HepG2 (cell line): Measurements from ENCODE around the gene RAMP3. TPM values are rescaled to one million over a fixed set of nuclear protein-coding genes. Genes with fewer than 3 reads are reported as not detected.

Experiments
- ATAC-seq: fragments of 200-7000 bp; cut with Tn5 transposase; 3 replicates; pipeline ENCODE4 v1.9.1; 2020; ENCODE audit warnings: mild to moderate bottlenecking, moderate library complexity
- BruUV-seq: library from RNA; stranded (reverse); fragments of 400-500 nt; replicated peaks from 2 replicates; lab custom pipeline; 2021; lab: Mats Ljungman, UMichigan
- CTCF ChIA-PET: fragments of 300-600 bp; formaldehyde crosslinking; extraction: SDS; loops from one replicate; lab custom pipeline; 2021; ENCODE audit warnings: low total read pairs, inconsistent platforms, low intra/inter-chr PET ratio; lab: Yijun Ruan, JAX
- POLR2A ChIA-PET: fragments of 350-600 bp; sonication (Branson Sonifier 250); formaldehyde crosslinking; loops from one replicate; lab custom pipeline; 2020; ENCODE audit warnings: antibody characterized with exemption, inconsistent platforms; lab: Yijun Ruan, JAX
- DNase-seq: peaks from one replicate; pipeline ENCODE4 v3.0.0-alpha.2; 2015; ENCODE audit warnings: low spot score
- FAIRE-seq: peaks from 3 replicates; lab custom pipeline; 2011; peaks lifted over from hg19 to GRCh38; lab: Jason Lieb, UNC
- H2AFZ ChIP-seq: one replicate; pipeline ENCODE4 v1.6.1; 2011; ENCODE audit warnings: low read length, inconsistent platforms
- H3K27ac ChIP-seq: fragments of 300-600 bp; 3 replicates; pipeline ENCODE4 v1.8.0; 2011; ENCODE audit warnings: mixed run types, mild to moderate bottlenecking, mixed read lengths, low read length, inconsistent platforms; ENCODE audit not compliant: insufficient read depth; ENCODE audit errors: extremely low read length
- H3K27me3 ChIP-seq, 2 experiments: fragments of 200-600 bp in 1 of 2; 2 replicates in 1 of 2; 3 replicates in 1 of 2; pipeline versions ENCODE4 v1.6.0 to v1.8.0; 2011; ENCODE audit warnings: low read length in 2 of 2, mild to moderate bottlenecking in 2 of 2, moderate library complexity in 2 of 2, inconsistent platforms in 1 of 2; ENCODE audit not compliant: insufficient read depth in 2 of 2, control insufficient read depth in 1 of 2
- H3K36me3 ChIP-seq, 2 experiments: fragments of 200-600 bp in 1 of 2; replicated peaks in 1 of 2; 2 replicates in 1 of 2; 3 replicates in 1 of 2; pipeline versions ENCODE4 v1.5.1 to v1.8.0; 2011; ENCODE audit warnings: low read length in 2 of 2, inconsistent platforms in 1 of 2; ENCODE audit not compliant: insufficient read depth in 2 of 2, control insufficient read depth in 1 of 2
- H3K4me1 ChIP-seq: 2 replicates; pipeline ENCODE4 v1.5.1; 2012; ENCODE audit warnings: low read length, inconsistent platforms; ENCODE audit not compliant: insufficient read depth
- H3K4me2 ChIP-seq: 2 replicates; pipeline ENCODE4 v1.6.0; 2011; ENCODE audit warnings: low read depth, low read length, inconsistent platforms
- H3K4me3 ChIP-seq, 3 experiments: fragments of 200-600 bp in 1 of 3; sonication (generic), shearing (Covaris generic) in 1 of 3; replicated peaks in 1 of 3; 2 replicates each; pipeline ENCODE4 v1.5.1; 2011 to 2016; ENCODE audit warnings: low read length in 3 of 3, inconsistent platforms in 2 of 3, low read depth in 2 of 3, mild to moderate bottlenecking in 2 of 3, control low read depth in 1 of 3, mixed read lengths in 1 of 3; ENCODE audit not compliant: insufficient read depth in 1 of 3
- H3K79me2 ChIP-seq: one replicate; pipeline ENCODE4 v1.6.1; 2011; ENCODE audit warnings: low read length, inconsistent platforms; ENCODE audit not compliant: insufficient read depth
- H3K9ac ChIP-seq: 2 replicates; pipeline ENCODE4 v1.6.0; 2011; ENCODE audit warnings: mild to moderate bottlenecking, low read depth, low read length, inconsistent platforms; ENCODE audit not compliant: insufficient read depth
- H3K9me3 ChIP-seq: 2 replicates; pipeline ENCODE4 v1.5.1; 2012; ENCODE audit warnings: mild to moderate bottlenecking, low read length
- H4K20me1 ChIP-seq: 2 replicates; pipeline ENCODE4 v1.6.0; 2011; ENCODE audit warnings: inconsistent platforms, mild to moderate bottlenecking, low read length, moderate library complexity; ENCODE audit not compliant: insufficient read depth
- ASH2L ChIP-seq: fragments of 300-600, 200-600 bp; sonication (generic); IDR thresholded peaks from 2 replicates; pipeline ENCODE4 v1.7.0; 2017; ENCODE audit warnings: low read depth, mild to moderate bottlenecking, moderate library complexity, mixed read lengths, low read length; ENCODE audit not compliant: insufficient read length
- CHD4 ChIP-seq: fragments of 200-600 bp; sonication (generic); IDR thresholded peaks from 2 replicates; pipeline ENCODE4 v1.7.0; 2017; ENCODE audit warnings: mild to moderate bottlenecking, low read length, borderline replicate concordance
- FOXO1 ChIP-seq: sonication (generic); formaldehyde crosslinking; IDR thresholded peaks from 2 replicates; pipeline ENCODE4 v1.4.0; 2020; ENCODE audit warnings: missing genetic modification reagents
- MAFK ChIP-seq, 2 experiments: IDR thresholded peaks in 1 of 2; conservative IDR thresholded peaks in 1 of 2; 2 replicates each; pipeline ENCODE4 v1.6.1; 2011; ENCODE audit warnings: improper control_type of control experiment in 2 of 2, low read length in 2 of 2
- NFIB ChIP-seq: sonication (generic); formaldehyde crosslinking; IDR thresholded peaks from 2 replicates; pipeline ENCODE4 v1.9.0; 2021; ENCODE audit warnings: missing genetic modification reagents, mild to moderate bottlenecking, borderline replicate concordance
- POLR2A ChIP-seq, 2 experiments: IDR thresholded peaks; 2 replicates each; pipeline ENCODE4 v1.6.1; 2011; ENCODE audit warnings: low read depth in 2 of 2, low read length in 2 of 2, mild to moderate bottlenecking in 1 of 2, moderate library complexity in 1 of 2; ENCODE audit not compliant: insufficient read depth in 1 of 2
- SIX1 ChIP-seq: sonication (generic); formaldehyde crosslinking; IDR thresholded peaks from 2 replicates; pipeline ENCODE4 v1.4.0; 2020; ENCODE audit warnings: missing genetic modification reagents, borderline replicate concordance
- TRAFD1 ChIP-seq: sonication (generic); formaldehyde crosslinking; IDR thresholded peaks from 2 replicates; pipeline ENCODE4 v1.5.1; 2020; ENCODE audit warnings: missing genetic modification reagents, mild to moderate bottlenecking, borderline replicate concordance
- ZNF136 ChIP-seq: sonication (generic); formaldehyde crosslinking; IDR thresholded peaks from 2 replicates; pipeline ENCODE4 v1.8.1; 2022; ENCODE audit warnings: low read depth, mild to moderate bottlenecking, moderate library complexity, missing genetic modification reagents
- ZNF253 ChIP-seq: sonication (generic); formaldehyde crosslinking; IDR thresholded peaks from 2 replicates; pipeline ENCODE4 v1.8.0; 2022; ENCODE audit warnings: mild to moderate bottlenecking, missing genetic modification reagents, borderline replicate concordance
- ZNF274 ChIP-seq: sonication (generic); formaldehyde crosslinking; IDR thresholded peaks from 2 replicates; pipeline ENCODE4 v1.5.1; 2020; ENCODE audit warnings: mild to moderate bottlenecking, missing genetic modification reagents
- ZNF572 ChIP-seq: sonication (generic); formaldehyde crosslinking; IDR thresholded peaks from 2 replicates; pipeline ENCODE4 v1.5.1; 2020; ENCODE audit warnings: mild to moderate bottlenecking, missing genetic modification reagents
- ZNF576 ChIP-seq: sonication (generic); formaldehyde crosslinking; IDR thresholded peaks from 2 replicates; pipeline ENCODE4 v1.4.0; 2020; ENCODE audit warnings: mild to moderate bottlenecking, missing genetic modification reagents
- ZNF878 ChIP-seq: sonication (generic); formaldehyde crosslinking; IDR thresholded peaks from 2 replicates; pipeline ENCODE4 v1.8.1; 2023; ENCODE audit warnings: mild to moderate bottlenecking, missing genetic modification reagents, moderate library complexity
- WGBS: methylation state at CpG from one replicate; pipeline ENCODE4 v1.1.6; 2017; ENCODE audit warnings: low lambda C conversion rate; 5-methylcytosine and 5-hydroxymethylcytosine counted together
- in situ Hi-C: cut with HindIII; loops from 2 replicates; pipeline ENCODE4 v1.10.0; 2017; ENCODE audit warnings: low pct_unique_long_range_greater_than_20kb; ENCODE audit not compliant: extremely low pct_ligation_motif_present
- intact Hi-C: fragments of 100-400 bp; cut with micrococcal nuclease; formaldehyde crosslinking; loops from one replicate; pipeline ENCODE4 v1.10.0; 2022; ENCODE audit not compliant: unreplicated experiment
- polyA plus RNA-seq, 8 experiments: library from polyadenylated mRNA; depleted of rRNA in 3 of 8; stranded (reverse) in 7 of 8; unstranded in 1 of 8; fragments of >200 nt; fragmentation: Illumina TruSeq in 4 of 8; extraction: Trizol in 4 of 8; gene quantifications; 2 replicates each; pipeline versions ENCODE4 v1.2.1 to v1.2.3, GENCODE V29; 2011 to 2016; ENCODE audit warnings: low read depth in 4 of 8, missing spikeins in 1 of 8, mixed read lengths in 1 of 8; ENCODE audit not compliant: insufficient read depth in 1 of 8
- total RNA-seq, 5 experiments: library from RNA; depleted of rRNA; stranded (reverse); fragments of >200 nt; fragmentation: Illumina TruSeq; extraction: Trizol; gene quantifications; 2 replicates each; pipeline ENCODE4 v1.2.3, GENCODE V29; 2016; ENCODE audit warnings: low read depth in 1 of 5

The RAMP3 gene
- total and polyA plus RNA-seq, 2 of the 13 experiments (the other 11 are each of a cell fraction or from before 2014, with no cell fraction given) = not detected

GRCh38 chr7:45165857-45166256 is 8.3 kb downstream of the RAMP3 start (continued):
- TF ChIP-seq CHD4 = no peak
- TF ChIP-seq ZNF878 (CRISPR knock-in tag) = no peak
- no peak for TF ChIP-seq ZNF136 (CRISPR knock-in tag)

- no peak for FAIRE-seq
- Histone ChIP-seq H3K79me2 (no peaks in the 10 kb centered on the region), H3K4me3 (no peak overlapping the region), H3K27me3 (peaks cover 0 to 6% of the 10 kb centered on the region in 2 experiments; a peak in 2 of 5 replicates), H3K36me3 (no peaks in the 10 kb centered on the region), H3K4me1 (no peaks in the 10 kb centered on the region), H3K9me3 (no peaks in the 10 kb centered on the region), H3K4me2 (no peak overlapping the region), H3K27ac (no peak overlapping the region), H4K20me1 (no peaks in the 10 kb centered on the region), H2AFZ (no peak overlapping the region), H3K9ac (no peak overlapping the region)
- intact Hi-C loops (no loop called here), in situ Hi-C loops (loop anchor here (25.0 kb wide), 1 partner anchor 415 kb away; no protein-coding TSS in a partner anchor)
- ChIA-PET POLR2A (no interaction called here), CTCF (no interaction called here)
- BruUV-seq = no TSS peak
- no CpG with 5 or more reads among the region's 1 CpG for WGBS
- no peak for ATAC-seq
- no peak for DNase-seq
- TF ChIP-seq ZNF576 (CRISPR knock-in tag) (no peak), ZNF274 (no peak), ASH2L (no peak), MAFK (conservative IDR thresholded peaks at IDR 0.05 in 1 of 2, IDR thresholded peaks at IDR 0.05 in 1 of 2; ENCODE audit: low read length in 2 of 2) (no peak), FOXO1 (CRISPR knock-in tag) (no peak), POLR2A (IDR thresholded peaks at IDR 0.05; ENCODE audit: insufficient read depth in 1 of 2, low read depth in 2 of 2, low read length in 2 of 2) (no peak), ZNF572 (CRISPR knock-in tag) (no peak), SIX1 (no peak), NFIB (CRISPR knock-in tag) (no peak), ZNF253 (CRISPR knock-in tag) (no peak), TRAFD1 (CRISPR knock-in tag) (no peak)
These were observed 14.4 kb downstream of the RAMP3 start for GRCh38 chr7:45171946-45172345.
